SK-N-MC (cell line): ENCODE measurements around the gene KCNQ1.

ENCODE experiments used
- DNase-seq: peaks from one replicate; pipeline ENCODE4 v3.0.0-alpha.2; 2011; ENCODE audit warnings: low read depth, low spot score
- H3K27ac ChIP-seq: fragments of 200-600 bp; sonication (generic); 2 replicates; pipeline ENCODE4 v1.5.1; 2016; ENCODE audit warnings: mixed run types
- H3K36me3 ChIP-seq: fragments of 200-600 bp; sonication (generic); 2 replicates; pipeline ENCODE4 v1.6.1; 2017; ENCODE audit warnings: antibody characterized with exemption, low read length, mixed read lengths; ENCODE audit not compliant: insufficient read depth
- H3K4me3 ChIP-seq: fragments of 200-600 bp; sonication (generic); 2 replicates; pipeline ENCODE4 v1.5.1; 2016
- H3K9ac ChIP-seq: fragments of 200-600 bp; sonication (generic); 2 replicates; pipeline ENCODE4 v1.8.0; 2017; ENCODE audit warnings: mixed run types, mixed read lengths; ENCODE audit not compliant: insufficient read length
- H3K9me3 ChIP-seq: fragments of 200-600 bp; sonication (generic); 2 replicates; pipeline ENCODE4 v1.6.1; 2017; ENCODE audit warnings: low read depth, mild to moderate bottlenecking, antibody characterized with exemption, low read length, moderate library complexity, mixed read lengths
- EZH2 ChIP-seq: fragments of 200-600 bp; sonication (generic); IDR thresholded peaks from one replicate; pipeline ENCODE4 v1.6.1; 2017; ENCODE audit warnings: antibody characterized with exemption
- FOXP2 ChIP-seq: optimal IDR thresholded peaks from 2 replicates; pipeline ENCODE3; 2011; ENCODE audit warnings: mild to moderate bottlenecking, moderate library complexity; ENCODE audit not compliant: insufficient read depth; ENCODE audit errors: extremely low read length, control extremely low read depth
- POLR2AphosphoS5 ChIP-seq: IDR thresholded peaks from 2 replicates; pipeline ENCODE4 v1.6.1; 2012; ENCODE audit warnings: mild to moderate bottlenecking, low read depth, low read length, borderline replicate concordance

Gene KCNQ1

DNA sequence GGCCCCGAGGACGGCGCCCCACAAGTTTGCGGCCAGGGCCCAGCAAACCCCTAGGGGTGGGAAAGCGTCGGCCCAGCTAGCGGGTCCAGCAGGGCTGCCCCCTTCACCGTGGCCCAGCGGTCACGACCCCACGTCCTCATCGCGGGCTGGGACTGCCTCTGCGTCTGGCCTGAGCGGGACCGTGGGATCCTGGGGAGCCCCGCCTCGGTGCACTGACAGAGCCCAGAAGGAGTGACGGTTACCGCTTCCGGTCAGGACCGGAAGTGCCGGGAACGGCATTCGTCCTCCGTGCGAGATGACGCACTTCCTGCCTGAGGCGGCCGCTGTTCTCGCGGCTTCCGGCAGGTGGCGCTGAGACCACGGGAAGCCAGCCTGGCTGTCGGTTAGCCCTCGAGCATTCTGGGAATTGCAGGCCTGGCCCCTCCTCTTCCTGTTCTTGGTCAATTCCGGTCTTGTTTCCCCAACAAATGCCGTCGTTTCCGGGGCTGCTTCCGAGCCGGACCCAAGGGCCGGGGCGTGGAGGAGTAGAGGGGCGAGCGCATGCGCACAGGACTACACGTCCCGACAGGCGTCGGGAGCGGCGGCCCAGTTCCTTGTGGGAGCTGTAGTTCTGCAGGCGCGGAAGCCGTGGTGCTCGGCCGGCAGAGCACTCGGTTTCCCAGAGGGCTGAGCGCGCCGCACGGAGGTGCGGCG is 44.6 kb upstream of the KCNQ1 start, which contains the start of gene TSSC4:
Gene TSSC4 (plus strand): TSS at position 682 of the 693 bp plus-strand sequence. CDS start 1,884 bp downstream, outside the sequence.
- TF ChIP-seq EZH2 (no peak), POLR2AphosphoS5 (peak; percentile 92), FOXP2 (peak; percentile 83)
- Histone ChIP-seq H3K4me3 (peak within 1 kb of the TSS; percentile 95), H3K36me3 (no peaks in the 10 kb centered on the region; the same call in 1 of the 2 replicates), H3K9me3 (no peaks in the 10 kb centered on the region), H3K27ac (peak within 1 kb of the TSS; percentile 77), H3K9ac (peak within 1 kb of the TSS; percentile 96)
- peak; percentile 99 for DNase-seq

DNA sequence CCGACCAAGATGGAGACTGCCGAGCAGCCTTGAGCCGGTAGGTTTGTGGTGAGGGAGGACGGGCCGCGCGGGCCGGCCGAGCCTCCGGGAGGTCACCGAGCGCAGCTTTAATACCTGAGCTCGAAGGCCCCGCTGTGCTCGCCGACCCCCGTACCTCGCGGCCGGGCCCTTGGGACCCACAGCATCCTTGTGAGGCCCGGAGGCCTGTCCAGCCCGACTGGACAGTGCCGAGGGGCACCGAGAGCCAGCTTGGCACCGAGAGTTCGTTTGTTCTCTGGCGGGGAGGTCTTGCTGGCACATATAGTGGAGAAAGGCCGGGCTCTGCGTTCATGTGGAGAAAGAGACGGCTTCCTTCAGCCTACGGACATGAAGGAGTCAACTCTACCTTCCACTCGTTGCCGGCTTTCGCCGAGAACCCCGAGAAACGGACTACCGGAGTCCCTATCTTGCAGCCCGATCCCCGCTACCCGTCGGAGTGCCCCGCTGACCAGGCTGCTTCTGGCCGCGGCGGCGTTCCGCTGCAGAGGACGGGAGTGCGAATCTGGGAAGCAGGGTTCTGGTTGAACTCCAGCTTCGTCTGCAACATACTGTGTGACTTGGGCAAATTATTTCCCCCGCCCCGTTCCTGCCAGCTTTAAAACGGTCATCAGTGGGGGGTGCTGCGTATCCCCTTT is 43.9 kb upstream of the KCNQ1 start:
- H3K9ac ChIP-seq = peak overlapping the region; percentile 96
- TF ChIP-seq FOXP2 (no peak), EZH2 (no peak), POLR2AphosphoS5 (no peak)
- DNase-seq = no peak
- H3K4me3 ChIP-seq = peak overlapping the region; percentile 95
- H3K36me3 ChIP-seq = no peaks in the 10 kb centered on the region; the same call in 1 of the 2 replicates
- H3K9me3 ChIP-seq = no peaks in the 10 kb centered on the region
- H3K27ac ChIP-seq = peak overlapping the region; percentile 77

DNA sequence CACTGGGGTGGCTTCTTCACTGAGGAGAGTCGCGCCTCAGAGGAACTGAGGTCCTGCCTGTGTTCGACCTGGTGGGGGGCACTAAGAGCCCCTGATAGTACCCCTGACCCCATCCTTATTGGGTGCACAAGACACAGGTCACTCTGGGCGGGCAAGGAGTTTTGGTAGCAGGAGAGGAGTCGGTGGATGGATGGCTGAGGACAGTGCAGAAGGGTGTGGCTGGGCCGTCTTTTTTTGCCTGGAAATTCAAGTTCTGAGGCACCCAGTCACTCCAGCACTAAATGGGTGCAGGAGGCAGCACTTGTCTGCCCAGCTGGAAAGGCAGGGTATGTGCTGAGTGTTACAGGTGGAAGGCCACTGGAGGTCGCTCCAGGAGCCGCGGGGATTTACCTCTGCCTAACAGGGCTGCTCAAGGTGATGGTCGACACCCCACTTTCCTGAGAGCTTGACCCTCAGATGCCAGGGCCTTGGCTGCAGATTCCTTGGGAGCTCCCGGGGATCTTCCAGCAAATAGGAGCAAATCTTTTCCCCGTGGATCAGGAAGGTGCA is 43.3 kb upstream of the KCNQ1 start:
- Histone ChIP-seq H3K9ac (peak overlapping the region; percentile 96), H3K4me3 (peak overlapping the region; percentile 95), H3K27ac (no peak overlapping the region), H3K36me3 (no peaks in the 10 kb centered on the region; the same call in 1 of the 2 replicates), H3K9me3 (no peaks in the 10 kb centered on the region)
- DNase-seq = no peak
- TF ChIP-seq POLR2AphosphoS5 (no peak), EZH2 (no peak)

DNA sequence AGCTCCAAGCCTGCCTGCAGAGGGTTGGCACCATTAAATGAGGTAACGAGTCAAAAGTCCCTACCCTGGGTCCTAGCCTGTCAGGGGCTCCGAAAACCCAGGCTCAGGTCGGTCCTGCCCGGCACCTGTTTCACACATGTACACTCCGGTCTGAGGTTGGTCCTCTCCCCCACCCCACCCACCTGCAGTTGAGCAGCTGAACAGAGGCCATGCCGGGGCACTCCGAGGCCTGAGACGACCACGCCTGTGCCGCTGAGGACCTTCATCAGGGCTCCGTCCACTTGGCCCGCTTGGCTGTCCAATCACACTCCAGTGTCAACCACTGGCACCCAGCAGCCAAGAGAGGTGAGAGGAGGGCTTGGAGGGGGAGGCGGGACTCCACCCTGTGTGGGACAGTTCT is 42.7 kb upstream of the KCNQ1 start:
- DNase-seq = no peak
- peak overlapping the region; percentile 95 for H3K4me3 ChIP-seq
- no peaks in the 10 kb centered on the region; the same call in 1 of the 2 replicates for H3K36me3 ChIP-seq
- TF ChIP-seq EZH2 (no peak), POLR2AphosphoS5 (no peak), FOXP2 (no peak)
- H3K27ac ChIP-seq = no peak overlapping the region
- peak overlapping the region; percentile 96 for H3K9ac ChIP-seq
- H3K9me3 ChIP-seq = no peaks in the 10 kb centered on the region

DNA sequence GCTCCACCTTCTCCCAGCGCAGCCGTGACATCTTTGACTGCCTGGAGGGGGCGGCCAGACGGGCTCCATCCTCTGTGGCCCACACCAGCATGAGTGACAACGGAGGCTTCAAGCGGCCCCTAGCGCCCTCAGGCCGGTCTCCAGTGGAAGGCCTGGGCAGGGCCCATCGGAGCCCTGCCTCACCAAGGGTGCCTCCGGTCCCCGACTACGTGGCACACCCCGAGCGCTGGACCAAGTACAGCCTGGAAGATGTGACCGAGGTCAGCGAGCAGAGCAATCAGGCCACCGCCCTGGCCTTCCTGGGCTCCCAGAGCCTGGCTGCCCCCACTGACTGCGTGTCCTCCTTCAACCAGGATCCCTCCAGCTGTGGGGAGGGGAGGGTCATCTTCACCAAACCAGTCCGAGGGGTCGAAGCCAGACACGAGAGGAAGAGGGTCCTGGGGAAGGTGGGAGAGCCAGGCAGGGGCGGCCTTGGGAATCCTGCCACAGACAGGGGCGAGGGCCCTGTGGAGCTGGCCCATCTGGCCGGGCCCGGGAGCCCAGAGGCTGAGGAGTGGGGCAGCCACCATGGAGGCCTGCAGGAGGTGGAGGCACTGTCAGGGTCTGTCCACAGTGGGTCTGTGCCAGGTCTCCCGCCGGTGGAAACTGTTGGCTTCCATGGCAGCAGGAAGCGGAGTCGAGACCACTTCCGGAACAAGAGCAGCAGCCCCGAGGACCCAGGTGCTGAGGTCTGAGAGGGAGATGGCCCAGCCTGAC is 41.7 kb upstream of the KCNQ1 start:
- no peaks in the 10 kb centered on the region for H3K9me3 ChIP-seq
- TF ChIP-seq FOXP2 (no peak), POLR2AphosphoS5 (no peak), EZH2 (no peak)
- H3K9ac ChIP-seq = no peak overlapping the region
- no peaks in the 10 kb centered on the region; the same call in 1 of the 2 replicates for H3K36me3 ChIP-seq
- no peak for DNase-seq
- no peak overlapping the region for H3K4me3 ChIP-seq
- no peak overlapping the region for H3K27ac ChIP-seq

DNA sequence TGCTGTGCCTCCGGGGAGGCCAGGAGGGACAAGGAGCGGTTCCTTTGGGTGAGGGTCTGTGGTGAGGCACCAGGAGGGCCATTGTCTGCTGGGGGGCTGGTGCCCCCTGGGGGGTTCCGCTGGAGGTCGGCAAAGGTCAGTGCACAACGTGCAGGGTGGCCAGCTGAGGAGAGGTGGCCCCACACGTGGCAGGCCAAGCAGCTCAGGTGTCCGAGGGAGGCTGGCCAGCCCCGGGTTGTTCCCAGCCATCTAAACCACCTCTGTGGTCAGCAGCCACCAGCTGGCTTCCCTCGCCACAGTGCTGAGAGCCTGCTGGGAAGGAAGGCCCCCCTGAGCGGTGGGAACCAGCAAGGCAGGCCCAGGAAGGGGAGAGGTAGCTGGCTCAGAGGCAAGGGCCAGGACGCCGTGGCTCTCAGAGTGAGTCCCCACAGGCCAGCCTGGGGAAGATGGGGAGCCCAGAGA is 40.0 kb upstream of the KCNQ1 start:
- no peak overlapping the region for H3K9ac ChIP-seq
- no peak overlapping the region for H3K27ac ChIP-seq
- H3K4me3 ChIP-seq = no peak overlapping the region
- H3K36me3 ChIP-seq = no peaks in the 10 kb centered on the region; the same call in 1 of the 2 replicates
- TF ChIP-seq FOXP2 = no peak
- TF ChIP-seq EZH2 = no peak
- TF ChIP-seq POLR2AphosphoS5 = no peak; the same call in 1 of the 2 replicates
- no peak for DNase-seq
- no peaks in the 10 kb centered on the region for H3K9me3 ChIP-seq

DNA sequence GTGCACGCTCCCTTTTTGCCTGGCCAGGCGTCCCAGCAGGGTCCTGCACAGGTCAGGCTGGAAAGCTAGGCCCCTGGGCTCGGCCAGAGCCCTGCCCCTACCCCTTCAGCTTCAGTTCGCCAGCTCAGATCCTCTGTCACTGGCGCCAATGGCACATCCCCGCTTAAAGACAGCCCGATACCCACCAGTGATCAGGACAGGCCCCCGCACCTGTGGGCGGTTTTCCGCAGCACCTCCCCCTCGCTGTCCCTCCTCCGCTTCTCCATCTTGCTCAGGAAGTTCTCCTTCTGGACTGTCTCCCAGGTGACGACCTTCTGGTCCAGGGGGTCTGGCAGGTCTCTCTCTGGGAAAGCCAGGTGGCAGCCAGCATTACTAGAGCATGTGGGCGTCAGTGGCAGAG is 38.4 kb upstream of the KCNQ1 start:
- Histone ChIP-seq H3K9me3 (no peaks in the 10 kb centered on the region), H3K4me3 (no peak overlapping the region), H3K36me3 (no peaks in the 10 kb centered on the region; the same call in 1 of the 2 replicates), H3K27ac (no peak overlapping the region), H3K9ac (no peak overlapping the region)
- no peak for DNase-seq
- TF ChIP-seq FOXP2 (no peak), POLR2AphosphoS5 (no peak), EZH2 (no peak)
